GM13977 (cell line): Measurements from ENCODE around the gene LAS1L.

Experiments
- DNase-seq: peaks from one replicate; pipeline ENCODE4 v3.0.0; 2012; ENCODE audit warnings: low spot score
- in situ Hi-C: fragments of 300-500 bp; cut with MboI; formaldehyde crosslinking; loops from one replicate; pipeline ENCODE4 v1.12.0; 2022; ENCODE audit warnings: low sequenced_read_pairs, low pct_unique_long_range_greater_than_20kb, mixed read lengths, inconsistent platforms; ENCODE audit not compliant: unreplicated experiment
- TF ChIP-seq, protein P1 (sequence below): IDR thresholded peaks from 2 replicates; pipeline ENCODE4 v1.5.1; 2012; ENCODE audit warnings: mild to moderate bottlenecking, control low read depth; ENCODE audit not compliant: insufficient read depth; ENCODE audit errors: extremely low read depth, missing control alignments

LAS1L gene

DNA sequence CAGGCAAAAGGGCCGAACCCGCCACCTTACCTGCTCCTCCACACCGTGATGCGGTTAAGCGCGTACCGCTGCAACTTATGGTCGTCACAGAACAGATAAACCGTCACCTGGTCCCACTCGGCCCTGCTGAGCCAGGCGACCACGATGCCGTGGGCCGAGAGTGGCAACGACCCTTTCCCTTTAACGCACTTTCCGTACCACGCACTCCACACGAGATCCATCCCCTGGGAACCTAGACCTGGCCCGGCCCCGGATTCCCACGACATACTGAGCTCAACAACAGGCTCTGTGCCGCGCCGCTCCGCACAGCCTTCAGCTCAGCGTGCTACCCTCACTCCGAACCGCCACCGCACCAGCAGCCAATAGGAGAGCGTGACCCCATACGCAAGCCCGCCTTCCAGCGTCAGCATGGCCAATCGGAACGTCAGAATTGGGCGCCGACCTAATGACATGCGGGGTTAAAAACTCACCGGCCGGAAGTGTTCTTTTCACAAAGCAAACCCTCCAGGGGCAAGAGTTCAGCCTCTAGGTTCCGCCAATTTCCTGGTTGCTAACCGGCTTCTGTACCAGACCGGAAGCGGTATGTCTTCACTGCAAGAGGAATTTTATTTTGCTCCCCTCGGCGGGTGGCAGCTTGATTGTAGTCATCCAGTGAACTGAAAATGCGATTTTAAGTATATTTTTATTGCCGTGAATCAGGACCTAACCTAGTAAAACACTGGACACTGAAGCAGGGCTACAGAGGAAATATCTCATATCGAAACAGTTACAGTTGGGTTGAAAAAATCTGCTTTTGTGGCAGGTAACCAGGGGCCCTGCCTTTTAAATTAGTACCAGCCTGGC, at the start of gene LAS1L:
Gene LAS1L (minus strand): TSS at position 338 of the 843 bp plus-strand sequence. CDS start 72 bp downstream, at position 266.
- in situ Hi-C loops: no loop called here
- TF ChIP-seq, protein P1, sequence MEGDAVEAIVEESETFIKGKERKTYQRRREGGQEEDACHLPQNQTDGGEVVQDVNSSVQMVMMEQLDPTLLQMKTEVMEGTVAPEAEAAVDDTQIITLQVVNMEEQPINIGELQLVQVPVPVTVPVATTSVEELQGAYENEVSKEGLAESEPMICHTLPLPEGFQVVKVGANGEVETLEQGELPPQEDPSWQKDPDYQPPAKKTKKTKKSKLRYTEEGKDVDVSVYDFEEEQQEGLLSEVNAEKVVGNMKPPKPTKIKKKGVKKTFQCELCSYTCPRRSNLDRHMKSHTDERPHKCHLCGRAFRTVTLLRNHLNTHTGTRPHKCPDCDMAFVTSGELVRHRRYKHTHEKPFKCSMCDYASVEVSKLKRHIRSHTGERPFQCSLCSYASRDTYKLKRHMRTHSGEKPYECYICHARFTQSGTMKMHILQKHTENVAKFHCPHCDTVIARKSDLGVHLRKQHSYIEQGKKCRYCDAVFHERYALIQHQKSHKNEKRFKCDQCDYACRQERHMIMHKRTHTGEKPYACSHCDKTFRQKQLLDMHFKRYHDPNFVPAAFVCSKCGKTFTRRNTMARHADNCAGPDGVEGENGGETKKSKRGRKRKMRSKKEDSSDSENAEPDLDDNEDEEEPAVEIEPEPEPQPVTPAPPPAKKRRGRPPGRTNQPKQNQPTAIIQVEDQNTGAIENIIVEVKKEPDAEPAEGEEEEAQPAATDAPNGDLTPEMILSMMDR: no peak
- DNase-seq: peak; percentile 85

DNA sequence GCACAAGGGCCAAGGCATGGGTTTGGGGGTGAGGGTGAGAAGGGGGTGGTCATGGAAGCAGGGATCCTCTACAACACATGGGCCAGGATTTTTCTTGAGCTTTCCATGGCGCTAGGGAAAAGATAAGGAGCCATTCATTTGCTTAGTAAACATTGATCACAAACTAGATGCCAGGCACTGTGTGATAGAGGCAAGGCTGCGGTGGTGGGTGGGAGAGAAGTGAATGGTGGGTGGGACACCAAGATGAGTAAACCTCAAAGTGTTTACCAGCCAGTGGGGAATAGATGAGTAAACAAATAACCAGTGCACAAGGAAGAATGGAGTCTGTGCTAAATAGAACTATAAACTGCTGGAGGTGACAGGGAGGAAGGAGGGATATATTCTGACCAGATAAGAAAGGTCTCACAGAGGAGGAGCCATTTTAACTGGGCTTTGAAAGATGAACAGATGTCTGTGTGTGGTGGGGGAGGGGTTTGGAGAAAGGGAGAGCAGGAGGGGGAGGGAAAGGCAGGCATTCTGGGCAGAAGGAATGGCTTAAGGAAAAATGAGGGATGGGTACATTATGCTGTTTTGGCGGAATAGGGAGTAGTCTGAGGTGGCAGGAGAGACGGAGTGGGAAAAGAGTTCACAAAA, 48.0 kb upstream of the LAS1L start:
- in situ Hi-C loops: loop anchor here (10.0 to 25.0 kb wide), 3 partner anchors 422 to 1155 kb away; no protein-coding TSS in a partner anchor
- DNase-seq: no peak
- TF ChIP-seq, protein P1: no peak

DNA sequence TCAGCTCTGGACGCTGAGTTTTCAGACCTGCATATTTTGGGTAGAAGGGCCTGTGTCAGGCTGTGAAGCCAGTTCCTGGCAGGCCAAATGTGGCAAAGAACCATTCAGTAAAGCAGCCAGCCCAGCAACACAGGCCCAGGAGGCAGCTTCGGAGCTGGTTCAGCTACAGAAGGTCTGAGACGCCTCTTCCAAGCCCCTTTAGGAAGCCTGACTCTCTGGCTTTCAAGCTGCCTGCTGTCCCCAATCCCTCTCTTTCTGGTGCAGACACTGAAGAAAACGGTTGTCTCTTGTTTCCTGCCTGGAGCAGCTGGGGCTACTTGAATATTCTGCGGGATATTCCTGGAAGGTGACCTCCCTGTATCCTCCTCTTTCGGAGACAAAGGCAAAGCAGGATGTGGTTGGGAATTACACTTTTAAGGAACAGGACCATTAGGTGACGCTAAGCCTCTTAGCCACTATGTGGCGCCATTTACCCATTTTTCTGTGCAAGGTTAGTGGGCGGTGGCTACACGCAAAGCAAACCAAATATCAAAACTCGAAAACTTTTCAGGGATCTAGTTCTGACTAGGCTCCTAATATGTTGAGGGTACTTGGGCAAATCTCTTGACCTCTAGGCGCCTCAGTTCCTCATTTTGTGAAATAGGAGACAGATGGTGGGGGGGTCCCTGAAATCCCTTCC, 47.2 kb upstream of the LAS1L start:
- in situ Hi-C loops: loop anchor here (10.0 to 25.0 kb wide), 3 partner anchors 423 to 1156 kb away; no protein-coding TSS in a partner anchor
- TF ChIP-seq, protein P1: peak; percentile 90
- DNase-seq: peak; percentile 68

GRCh38 chrX:65578346-65578745, 43.8 kb upstream of the LAS1L start:
- in situ Hi-C loops: loop anchor here (25.0 kb wide), 2 partner anchors 834 to 1159 kb away; no protein-coding TSS in a partner anchor
- TF ChIP-seq, protein P1: no peak
- DNase-seq: no peak

GRCh38 chrX:65576160-65576559, 41.6 kb upstream of the LAS1L start:
- TF ChIP-seq, protein P1: no peak
- in situ Hi-C loops: loop anchor here (25.0 kb wide), 2 partner anchors 836 to 1161 kb away; no protein-coding TSS in a partner anchor
- DNase-seq: no peak

DNA sequence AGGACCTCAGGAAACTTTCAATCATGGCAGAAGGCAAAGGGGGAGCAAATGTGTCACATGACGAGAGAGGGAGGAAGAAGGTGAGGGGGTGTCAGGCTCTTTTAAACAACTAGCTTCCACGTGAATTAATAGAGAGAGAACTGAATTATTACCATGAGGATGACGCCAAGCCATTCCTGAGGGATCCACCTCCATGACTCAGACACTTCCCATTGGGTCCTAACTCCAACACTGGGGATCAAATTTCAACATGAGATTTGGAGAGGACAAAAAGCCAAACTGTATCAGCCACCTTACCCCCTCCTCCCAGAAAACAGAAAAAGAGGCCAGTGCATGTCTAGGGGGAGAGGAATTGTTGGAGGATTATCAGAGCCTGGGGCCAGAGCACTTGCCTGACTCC, 40.4 kb upstream of the LAS1L start:
- in situ Hi-C loops: loop anchor here (25.0 kb wide), 2 partner anchors 837 to 1162 kb away; no protein-coding TSS in a partner anchor
- TF ChIP-seq, protein P1: no peak
- DNase-seq: no peak
